GM10266 (cell line): ENCODE data around the gene NDOR1.

Experiments
- DNase-seq: peaks from one replicate; pipeline ENCODE4 v3.0.0; 2012; ENCODE audit errors: extremely low spot score
- CTCF ChIP-seq: IDR thresholded peaks from 2 replicates; pipeline ENCODE4 v1.5.1; 2012; ENCODE audit warnings: mild to moderate bottlenecking, low read depth; ENCODE audit not compliant: control insufficient read depth, insufficient read depth; ENCODE audit errors: missing control alignments

NDOR1 gene

GRCh38 chr9:137229903-137230704, 24.6 kb downstream of the NDOR1 start:
- no peak for TF ChIP-seq CTCF
- no peak for DNase-seq

GRCh38 chr9:137230705-137231371, 25.3 kb downstream of the NDOR1 start, which contains the start of gene SLC34A3:
SLC34A3 (plus strand) TSS chr9:137230901; CDS start chr9:137231703, 802 bp downstream.
- no peak for TF ChIP-seq CTCF
- DNase-seq = no peak

GRCh38 chr9:137231372-137232039, 26.0 kb downstream of the NDOR1 start:
- no peak for DNase-seq
- TF ChIP-seq CTCF = no peak

GRCh38 chr9:137232101-137232500, 26.6 kb downstream of the NDOR1 start:
- no peak for TF ChIP-seq CTCF
- no peak for DNase-seq

GRCh38 chr9:137232510-137232909, 27.0 kb downstream of the NDOR1 start:
- no peak for DNase-seq
- no peak for TF ChIP-seq CTCF

- no peak for TF ChIP-seq CTCF
- DNase-seq = no peak
These were observed 27.9 kb downstream of the NDOR1 start for GRCh38 chr9:137233143-137233980.
